Smooth muscle cell (in vitro differentiated cells): ENCODE data around the gene PEX13. TPM values are rescaled to one million over a fixed set of nuclear protein-coding genes. Genes with fewer than 3 reads are reported as not detected.

ENCODE experiments used
- DNase-seq: peaks from one replicate; lab custom pipeline; 2025; ENCODE audit not compliant: unreplicated experiment; lab: John Stamatoyannopoulos, UW
- H2AFZ ChIP-seq: fragments of 200-600 bp; sonication (generic); 2 replicates; pipeline ENCODE4 v1.6.0; 2016; ENCODE audit warnings: antibody characterized with exemption, low read depth, mild to moderate bottlenecking
- H3F3A ChIP-seq: fragments of 200-600 bp; sonication (generic); 2 replicates; pipeline ENCODE4 v1.6.0; 2017; ENCODE audit warnings: antibody characterized with exemption, low read depth
- H3K27ac ChIP-seq: fragments of 200-600 bp; sonication (generic); 2 replicates; pipeline ENCODE4 v1.5.1; 2016; ENCODE audit warnings: low read depth, mild to moderate bottlenecking
- H3K27me3 ChIP-seq: fragments of 200-600 bp; sonication (generic); 2 replicates; pipeline ENCODE4 v1.6.1; 2016; ENCODE audit warnings: low read depth, mild to moderate bottlenecking
- H3K36me3 ChIP-seq: fragments of 200-600 bp; sonication (generic); 2 replicates; pipeline ENCODE4 v1.5.1; 2016; ENCODE audit warnings: low read depth
- H3K4me1 ChIP-seq: fragments of 200-600 bp; sonication (generic); 2 replicates; pipeline ENCODE4 v1.5.1; 2016; ENCODE audit warnings: low read depth
- H3K4me2 ChIP-seq: fragments of 200-600 bp; sonication (generic); 2 replicates; pipeline ENCODE4 v1.6.0; 2016; ENCODE audit warnings: mild to moderate bottlenecking
- H3K4me3 ChIP-seq: fragments of 200-600 bp; sonication (generic); 2 replicates; pipeline ENCODE4 v1.5.1; 2016; ENCODE audit warnings: mild to moderate bottlenecking
- H3K79me2 ChIP-seq: fragments of 200-600 bp; sonication (generic); 2 replicates; pipeline ENCODE4 v1.6.0; 2016; ENCODE audit warnings: low read depth, mild to moderate bottlenecking
- H3K9ac ChIP-seq: fragments of 200-600 bp; sonication (generic); 2 replicates; pipeline ENCODE4 v1.6.0; 2016; ENCODE audit warnings: low read depth
- H3K9me3 ChIP-seq: fragments of 200-600 bp; sonication (generic); replicated peaks from 2 replicates; pipeline ENCODE4 v1.5.1; 2016; ENCODE audit warnings: low read depth
- H4K20me1 ChIP-seq: fragments of 200-600 bp; sonication (generic); 2 replicates; pipeline ENCODE4 v1.6.0; 2016; ENCODE audit warnings: low read depth
- CTCF ChIP-seq: fragments of 200-600 bp; sonication (generic); IDR thresholded peaks from 2 replicates; pipeline ENCODE4 v1.5.1; 2017; ENCODE audit warnings: borderline replicate concordance, mild to moderate bottlenecking, antibody characterized with exemption; ENCODE audit not compliant: insufficient read depth, poor library complexity, severe bottlenecking
- WGBS: methylation state at CpG from one replicate; pipeline ENCODE4 v1.1.7; 2016; ENCODE audit warnings: low lambda C conversion rate; 5-methylcytosine and 5-hydroxymethylcytosine counted together
- polyA plus RNA-seq: library from polyadenylated mRNA; unstranded; fragments of >200 nt; fragmentation: Nextera tagmentation; extraction: Ambion mirVana; gene quantifications from 2 replicates; pipeline ENCODE4 v1.2.1, GENCODE V29; 2016
- total RNA-seq: library from RNA; depleted of rRNA; stranded (reverse); fragments of >200 nt; gene quantifications from 2 replicates; pipeline ENCODE4 v1.2.3, GENCODE V29; 2014

Gene PEX13
- total and polyA plus RNA-seq, 2 experiments from 2014 or later = 14.1 to 46.0 TPM

GRCh38 chr2:61013382-61013781 lies 4.1 kb upstream of the PEX13 start:
- H3K9ac ChIP-seq = no peak overlapping the region
- peaks cover 6% of the 10 kb centered on the region for H3K79me2 ChIP-seq
- no peak overlapping the region for H2AFZ ChIP-seq
- H3K27ac ChIP-seq = no peak overlapping the region
- no peaks in the 10 kb centered on the region for H3K9me3 ChIP-seq
- H3K4me2 ChIP-seq = no peak overlapping the region
- no peaks in the 10 kb centered on the region for H3K36me3 ChIP-seq
- no peak for DNase-seq
- no peaks in the 10 kb centered on the region for H4K20me1 ChIP-seq
- H3F3A ChIP-seq = peaks cover 5% of the 10 kb centered on the region
- no peak for TF ChIP-seq CTCF
- H3K27me3 ChIP-seq = no peaks in the 10 kb centered on the region
- H3K4me3 ChIP-seq = no peak overlapping the region
- H3K4me1 ChIP-seq = peaks cover 10% of the 10 kb centered on the region
- 88% methylated on average over 3 of the region's 3 CpGs for whole genome bisulfite sequencing

GRCh38 chr2:61014763-61015162 lies 2.8 kb upstream of the PEX13 start:
- peak overlapping the region; percentile 7 for H3K27ac ChIP-seq
- no peak overlapping the region for H3K4me3 ChIP-seq

GRCh38 chr2:61015976-61016375 lies 1.5 kb upstream of the PEX13 start:
- Histone ChIP-seq H3K9ac (peak overlapping the region; percentile 82), H3K27me3 (no peaks in the 10 kb centered on the region), H4K20me1 (peaks cover 21% of the 10 kb centered on the region), H3F3A (peaks cover 5% of the 10 kb centered on the region), H2AFZ (no peak overlapping the region), H3K4me3 (peak overlapping the region; percentile 87), H3K4me1 (peaks cover 23% of the 10 kb centered on the region), H3K27ac (peak overlapping the region; percentile 69), H3K9me3 (no peaks in the 10 kb centered on the region), H3K4me2 (peak overlapping the region; percentile 88), H3K36me3 (no peaks in the 10 kb centered on the region), H3K79me2 (peaks cover 32% of the 10 kb centered on the region)
- WGBS = 65% methylated on average over 2 of the region's 2 CpGs
- DNase-seq = no peak
- no peak for TF ChIP-seq CTCF

More at GRCh38 chr2:61014763-61015162, 2.8 kb upstream of the PEX13 start:
- no peak for TF ChIP-seq CTCF
- WGBS = 74% methylated on average over 3 of the region's 3 CpGs
- DNase-seq = no peak
- Histone ChIP-seq H3K27me3 (no peaks in the 10 kb centered on the region), H4K20me1 (peaks cover 11% of the 10 kb centered on the region), H3K79me2 (peaks cover 20% of the 10 kb centered on the region), H3K36me3 (no peaks in the 10 kb centered on the region), H3K4me1 (peaks cover 23% of the 10 kb centered on the region), H3K9ac (no peak overlapping the region), H3K4me2 (no peak overlapping the region), H2AFZ (no peak overlapping the region), H3K9me3 (no peaks in the 10 kb centered on the region), H3F3A (peaks cover 5% of the 10 kb centered on the region)

GRCh38 chr2:61016392-61017002 lies 1.0 kb upstream of the PEX13 start:
- Histone ChIP-seq H3K27ac (peak overlapping the region; percentile 69), H4K20me1 (peaks cover 22% of the 10 kb centered on the region), H2AFZ (peak overlapping the region; percentile 98), H3K4me2 (peak overlapping the region; percentile 88), H3K9ac (peak overlapping the region; percentile 82), H3F3A (peaks cover 5% of the 10 kb centered on the region), H3K4me1 (peaks cover 23% of the 10 kb centered on the region), H3K27me3 (no peaks in the 10 kb centered on the region), H3K4me3 (peak overlapping the region; percentile 87), H3K9me3 (no peaks in the 10 kb centered on the region), H3K79me2 (peaks cover 37% of the 10 kb centered on the region), H3K36me3 (no peaks in the 10 kb centered on the region)
- DNase-seq = no peak
- 7% methylated on average over 16 of the region's 16 CpGs for WGBS
- TF ChIP-seq CTCF = no peak
